ENCODE measurements around the gene TGM3.

DNA sequence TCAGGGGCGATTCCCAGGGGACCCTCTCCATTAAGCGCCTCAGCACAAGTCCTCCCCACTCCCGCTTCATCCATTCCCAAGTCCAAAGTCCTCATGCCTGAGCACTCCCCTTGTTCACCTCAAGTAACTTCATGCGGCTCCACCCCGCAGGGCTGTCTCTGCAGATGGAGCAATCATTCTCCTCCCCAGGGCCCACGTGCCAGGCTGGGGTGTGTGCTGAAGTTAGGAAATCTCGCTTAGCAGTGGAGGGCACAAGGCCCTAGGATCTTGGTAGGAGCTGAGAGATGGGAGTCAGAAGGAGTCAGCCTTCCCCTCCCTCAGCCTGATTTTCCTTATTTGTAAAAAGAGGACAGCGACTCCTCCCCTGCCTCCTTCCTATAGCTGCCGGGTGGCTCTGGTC, 3.5 kb downstream of the TGM3 start:
- TF ChIP-seq, protein P1, sequence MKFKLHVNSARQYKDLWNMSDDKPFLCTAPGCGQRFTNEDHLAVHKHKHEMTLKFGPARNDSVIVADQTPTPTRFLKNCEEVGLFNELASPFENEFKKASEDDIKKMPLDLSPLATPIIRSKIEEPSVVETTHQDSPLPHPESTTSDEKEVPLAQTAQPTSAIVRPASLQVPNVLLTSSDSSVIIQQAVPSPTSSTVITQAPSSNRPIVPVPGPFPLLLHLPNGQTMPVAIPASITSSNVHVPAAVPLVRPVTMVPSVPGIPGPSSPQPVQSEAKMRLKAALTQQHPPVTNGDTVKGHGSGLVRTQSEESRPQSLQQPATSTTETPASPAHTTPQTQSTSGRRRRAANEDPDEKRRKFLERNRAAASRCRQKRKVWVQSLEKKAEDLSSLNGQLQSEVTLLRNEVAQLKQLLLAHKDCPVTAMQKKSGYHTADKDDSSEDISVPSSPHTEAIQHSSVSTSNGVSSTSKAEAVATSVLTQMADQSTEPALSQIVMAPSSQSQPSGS (CRISPR knock-in tag; IDR thresholded peaks at IDR 0.05; ENCODE audit: borderline replicate concordance, low read depth) = no peak
- TF ChIP-seq SMAD3 (CRISPR knock-in tag; IDR thresholded peaks at IDR 0.05; ENCODE audit: borderline replicate concordance) = no peak
- TF ChIP-seq, protein P2, sequence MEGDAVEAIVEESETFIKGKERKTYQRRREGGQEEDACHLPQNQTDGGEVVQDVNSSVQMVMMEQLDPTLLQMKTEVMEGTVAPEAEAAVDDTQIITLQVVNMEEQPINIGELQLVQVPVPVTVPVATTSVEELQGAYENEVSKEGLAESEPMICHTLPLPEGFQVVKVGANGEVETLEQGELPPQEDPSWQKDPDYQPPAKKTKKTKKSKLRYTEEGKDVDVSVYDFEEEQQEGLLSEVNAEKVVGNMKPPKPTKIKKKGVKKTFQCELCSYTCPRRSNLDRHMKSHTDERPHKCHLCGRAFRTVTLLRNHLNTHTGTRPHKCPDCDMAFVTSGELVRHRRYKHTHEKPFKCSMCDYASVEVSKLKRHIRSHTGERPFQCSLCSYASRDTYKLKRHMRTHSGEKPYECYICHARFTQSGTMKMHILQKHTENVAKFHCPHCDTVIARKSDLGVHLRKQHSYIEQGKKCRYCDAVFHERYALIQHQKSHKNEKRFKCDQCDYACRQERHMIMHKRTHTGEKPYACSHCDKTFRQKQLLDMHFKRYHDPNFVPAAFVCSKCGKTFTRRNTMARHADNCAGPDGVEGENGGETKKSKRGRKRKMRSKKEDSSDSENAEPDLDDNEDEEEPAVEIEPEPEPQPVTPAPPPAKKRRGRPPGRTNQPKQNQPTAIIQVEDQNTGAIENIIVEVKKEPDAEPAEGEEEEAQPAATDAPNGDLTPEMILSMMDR (IDR thresholded peaks at IDR 0.05) = no peak
- TF ChIP-seq, protein P3, sequence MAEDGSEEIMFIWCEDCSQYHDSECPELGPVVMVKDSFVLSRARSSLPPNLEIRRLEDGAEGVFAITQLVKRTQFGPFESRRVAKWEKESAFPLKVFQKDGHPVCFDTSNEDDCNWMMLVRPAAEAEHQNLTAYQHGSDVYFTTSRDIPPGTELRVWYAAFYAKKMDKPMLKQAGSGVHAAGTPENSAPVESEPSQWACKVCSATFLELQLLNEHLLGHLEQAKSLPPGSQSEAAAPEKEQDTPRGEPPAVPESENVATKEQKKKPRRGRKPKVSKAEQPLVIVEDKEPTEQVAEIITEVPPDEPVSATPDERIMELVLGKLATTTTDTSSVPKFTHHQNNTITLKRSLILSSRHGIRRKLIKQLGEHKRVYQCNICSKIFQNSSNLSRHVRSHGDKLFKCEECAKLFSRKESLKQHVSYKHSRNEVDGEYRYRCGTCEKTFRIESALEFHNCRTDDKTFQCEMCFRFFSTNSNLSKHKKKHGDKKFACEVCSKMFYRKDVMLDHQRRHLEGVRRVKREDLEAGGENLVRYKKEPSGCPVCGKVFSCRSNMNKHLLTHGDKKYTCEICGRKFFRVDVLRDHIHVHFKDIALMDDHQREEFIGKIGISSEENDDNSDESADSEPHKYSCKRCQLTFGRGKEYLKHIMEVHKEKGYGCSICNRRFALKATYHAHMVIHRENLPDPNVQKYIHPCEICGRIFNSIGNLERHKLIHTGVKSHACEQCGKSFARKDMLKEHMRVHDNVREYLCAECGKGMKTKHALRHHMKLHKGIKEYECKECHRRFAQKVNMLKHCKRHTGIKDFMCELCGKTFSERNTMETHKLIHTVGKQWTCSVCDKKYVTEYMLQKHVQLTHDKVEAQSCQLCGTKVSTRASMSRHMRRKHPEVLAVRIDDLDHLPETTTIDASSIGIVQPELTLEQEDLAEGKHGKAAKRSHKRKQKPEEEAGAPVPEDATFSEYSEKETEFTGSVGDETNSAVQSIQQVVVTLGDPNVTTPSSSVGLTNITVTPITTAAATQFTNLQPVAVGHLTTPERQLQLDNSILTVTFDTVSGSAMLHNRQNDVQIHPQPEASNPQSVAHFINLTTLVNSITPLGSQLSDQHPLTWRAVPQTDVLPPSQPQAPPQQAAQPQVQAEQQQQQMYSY (CRISPR knock-in tag; IDR thresholded peaks at IDR 0.05) = no peak
- TF ChIP-seq TCF7 (CRISPR knock-in tag; IDR thresholded peaks at IDR 0.05; ENCODE audit: low read depth) = no peak
- no peak for TF ChIP-seq SP1 (CRISPR knock-in tag; conservative IDR thresholded peaks at IDR 0.05)
- TF ChIP-seq, protein P4, sequence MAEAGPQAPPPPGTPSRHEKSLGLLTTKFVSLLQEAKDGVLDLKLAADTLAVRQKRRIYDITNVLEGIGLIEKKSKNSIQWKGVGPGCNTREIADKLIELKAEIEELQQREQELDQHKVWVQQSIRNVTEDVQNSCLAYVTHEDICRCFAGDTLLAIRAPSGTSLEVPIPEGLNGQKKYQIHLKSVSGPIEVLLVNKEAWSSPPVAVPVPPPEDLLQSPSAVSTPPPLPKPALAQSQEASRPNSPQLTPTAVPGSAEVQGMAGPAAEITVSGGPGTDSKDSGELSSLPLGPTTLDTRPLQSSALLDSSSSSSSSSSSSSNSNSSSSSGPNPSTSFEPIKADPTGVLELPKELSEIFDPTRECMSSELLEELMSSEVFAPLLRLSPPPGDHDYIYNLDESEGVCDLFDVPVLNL (CRISPR knock-in tag; IDR thresholded peaks at IDR 0.05; ENCODE audit: borderline replicate concordance, low read depth) = no peak
- TF ChIP-seq FOXJ3 (CRISPR knock-in tag; IDR thresholded peaks at IDR 0.05; ENCODE audit: borderline replicate concordance) = no peak
- no peak for TF ChIP-seq JAZF1 (CRISPR knock-in tag; IDR thresholded peaks at IDR 0.05)
- TF ChIP-seq, protein P5, sequence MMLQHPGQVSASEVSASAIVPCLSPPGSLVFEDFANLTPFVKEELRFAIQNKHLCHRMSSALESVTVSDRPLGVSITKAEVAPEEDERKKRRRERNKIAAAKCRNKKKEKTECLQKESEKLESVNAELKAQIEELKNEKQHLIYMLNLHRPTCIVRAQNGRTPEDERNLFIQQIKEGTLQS (CRISPR knock-in tag; conservative IDR thresholded peaks at IDR 0.05) = no peak
- no peak for TF ChIP-seq NR2C2 (CRISPR knock-in tag; IDR thresholded peaks at IDR 0.05)
- TF ChIP-seq, protein P6, sequence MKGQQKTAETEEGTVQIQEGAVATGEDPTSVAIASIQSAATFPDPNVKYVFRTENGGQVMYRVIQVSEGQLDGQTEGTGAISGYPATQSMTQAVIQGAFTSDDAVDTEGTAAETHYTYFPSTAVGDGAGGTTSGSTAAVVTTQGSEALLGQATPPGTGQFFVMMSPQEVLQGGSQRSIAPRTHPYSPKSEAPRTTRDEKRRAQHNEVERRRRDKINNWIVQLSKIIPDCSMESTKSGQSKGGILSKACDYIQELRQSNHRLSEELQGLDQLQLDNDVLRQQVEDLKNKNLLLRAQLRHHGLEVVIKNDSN (CRISPR knock-in tag; IDR thresholded peaks at IDR 0.05) = no peak
